Smooth muscle cell of the umbilical artery (primary cell): Measurements from ENCODE around the gene TMEM50B. TPM values are rescaled to one million over a fixed set of nuclear protein-coding genes. Genes with fewer than 3 reads are reported as not detected.

ENCODE experiments used
- total RNA-seq: library from RNA; depleted of rRNA; stranded (reverse); fragments of >200 nt; gene quantifications from 2 replicates; pipeline ENCODE4 v1.2.3, GENCODE V29; 2014

Gene TMEM50B
- 37.3 and 51.4 TPM in 2 replicates for total RNA-seq

DNA sequence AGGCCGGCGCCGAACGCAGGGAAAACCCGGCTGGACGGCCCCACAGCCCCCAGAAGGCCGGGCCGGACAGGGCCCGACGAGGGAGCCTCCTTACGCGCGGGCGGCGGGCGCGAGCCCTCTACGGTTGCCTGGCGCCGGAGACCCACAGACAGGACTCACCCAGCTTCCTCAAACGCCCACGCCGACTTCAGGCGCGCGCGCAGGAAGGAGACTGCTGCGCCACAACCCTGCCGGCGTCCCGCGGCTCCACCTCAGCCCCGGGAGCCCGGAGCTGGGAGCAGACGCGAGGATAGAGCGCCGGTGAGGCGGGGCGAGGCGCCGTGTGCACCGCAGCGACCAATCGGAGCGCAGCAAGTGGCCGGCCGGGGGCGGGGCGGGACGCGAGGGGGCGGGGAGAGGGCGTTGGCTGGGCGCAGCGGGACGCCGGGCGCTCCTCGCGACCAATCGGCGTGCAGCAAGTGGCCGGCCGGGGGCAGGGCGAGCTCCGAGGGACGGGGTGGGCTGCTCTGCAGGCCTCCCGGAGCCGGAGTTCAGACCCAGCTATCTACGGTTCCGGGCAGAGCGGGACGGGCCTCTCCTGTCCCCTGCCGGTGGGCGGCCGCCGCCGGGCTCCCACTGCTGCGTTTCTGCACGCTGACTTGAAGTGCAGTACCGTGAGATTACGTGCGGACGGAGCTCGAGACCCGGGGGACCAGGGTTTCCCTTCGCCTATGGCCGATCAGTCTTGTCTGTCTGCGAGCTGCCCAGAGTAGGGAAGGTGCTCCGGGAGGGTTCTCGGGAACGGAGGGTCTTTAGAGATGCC lies at the start of gene TMEM50B:
TMEM50B (minus strand) TSS at position 296 of the 802 bp plus-strand sequence. CDS start 11,089 bp downstream, outside the sequence.

DNA sequence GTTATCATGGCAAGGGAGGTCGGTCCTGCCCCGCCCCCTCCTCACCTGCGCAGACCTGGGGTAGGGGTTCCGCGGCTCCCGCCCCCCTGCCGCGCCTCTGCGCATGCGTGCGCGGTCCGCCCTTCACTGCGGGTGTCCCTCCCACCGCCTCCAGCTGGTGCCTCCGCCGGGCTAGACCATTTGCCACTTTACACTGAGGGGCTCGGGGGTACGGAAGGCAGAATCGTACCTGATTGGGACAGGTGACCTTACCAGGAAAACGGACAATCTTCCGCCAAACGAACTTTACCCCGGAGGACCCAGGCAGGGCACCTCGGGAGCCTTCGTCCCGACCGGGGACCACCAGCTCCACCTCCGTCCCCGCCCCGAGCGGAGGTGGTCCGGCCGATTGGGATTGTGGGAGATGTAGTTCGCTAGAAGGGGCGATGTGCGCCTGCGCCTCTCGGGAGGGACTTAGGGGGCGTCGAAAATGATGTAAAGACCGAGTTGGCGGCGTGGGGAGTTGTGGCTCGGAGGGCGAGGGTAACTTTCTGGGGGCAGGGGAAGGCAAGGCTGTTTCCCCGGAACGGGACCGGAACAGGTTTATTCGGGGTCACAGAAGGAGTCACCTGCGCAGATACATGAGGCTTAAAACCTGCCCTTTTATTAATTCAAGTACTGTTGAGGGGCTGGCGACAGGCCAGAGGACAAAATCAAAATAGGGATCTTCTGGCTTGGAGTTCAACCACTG lies 11.8 kb upstream of the TMEM50B start, which contains the start of gene DNAJC28:
DNAJC28 (minus strand) TSS at position 344 of the 730 bp plus-strand sequence. CDS start 2,323 bp downstream, outside the sequence.

DNA sequence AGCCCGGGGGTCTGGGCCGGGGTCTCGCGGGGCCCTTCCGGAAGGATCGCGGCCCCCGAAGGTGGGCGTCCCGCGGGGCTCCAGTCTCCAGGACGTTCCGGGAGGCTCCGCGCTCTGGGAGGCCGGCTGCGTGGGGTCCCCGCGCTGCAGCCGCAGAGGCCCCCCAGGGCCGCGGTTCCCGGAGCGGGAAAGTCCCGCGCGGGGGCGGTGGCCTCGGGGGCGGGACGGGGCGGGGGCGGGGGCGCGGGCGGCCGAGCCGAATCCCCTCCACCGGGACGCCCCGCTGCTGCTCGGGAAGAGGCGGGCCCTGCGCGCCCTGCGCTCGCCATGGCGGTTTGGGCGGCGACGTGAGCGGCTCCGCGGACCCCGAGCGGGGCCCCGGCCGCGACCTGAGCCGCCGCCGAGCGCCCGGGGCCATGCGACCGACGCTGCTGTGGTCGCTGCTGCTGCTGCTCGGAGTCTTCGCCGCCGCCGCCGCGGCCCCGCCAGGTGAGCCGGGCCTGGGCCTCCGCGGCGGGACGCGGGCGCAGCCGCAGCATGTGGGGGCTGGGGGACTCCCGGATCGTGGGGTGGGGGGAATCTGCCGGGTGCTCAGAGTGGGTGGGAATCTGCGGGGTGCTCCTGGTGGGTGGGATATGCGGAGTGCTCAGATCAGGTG lies 76.5 kb downstream of the TMEM50B start, which contains the start of gene IFNGR2:
IFNGR2 (plus strand) TSS at position 286 of the 658 bp plus-strand sequence; CDS start at position 417, 131 bp downstream.

Other genes with a start within 250 kb of the TMEM50B start
- gene IL10RB, start 213.6 kb downstream of the TMEM50B start, total RNA-seq: 33.9 and 56.4 TPM in 2 replicates
- gene IFNAR1, start 155.0 kb downstream of the TMEM50B start, total RNA-seq: 35.9 and 57.0 TPM in 2 replicates
- 85.8 and 86.5 TPM in 2 replicates for gene IFNGR2, start 76.6 kb downstream of the TMEM50B start, total RNA-seq
- 1.7 and 2.4 TPM in 2 replicates for gene DNAJC28, start 11.7 kb upstream of the TMEM50B start, total RNA-seq
- 47.2 and 98.4 TPM in 2 replicates for gene GART, start 62.1 kb upstream of the TMEM50B start, total RNA-seq
- gene SON, start 63.1 kb upstream of the TMEM50B start, total RNA-seq: 138 and 242 TPM in 2 replicates
- gene DONSON, start 108.7 kb upstream of the TMEM50B start, total RNA-seq: 9.2 and 16.8 TPM in 2 replicates
- gene CRYZL1, start 161.8 kb upstream of the TMEM50B start, total RNA-seq: 20.2 and 31.5 TPM in 2 replicates
- gene ITSN1, start 162.5 kb upstream of the TMEM50B start, total RNA-seq: 65.3 and 84.8 TPM in 2 replicates